ENCODE data around the gene TIMM22.

- no peak for TF ChIP-seq SMC3 (IDR thresholded peaks at IDR 0.05)
- TF ChIP-seq CTCF (IDR thresholded peaks at IDR 0.05): no peak
- TF ChIP-seq CHD2 (IDR thresholded peaks at IDR 0.05; ENCODE audit: low read length, partially characterized antibody): no peak
- no peak for TF ChIP-seq HMGXB4 (CRISPR knock-in tag; IDR thresholded peaks at IDR 0.05; ENCODE audit: borderline replicate concordance)
- no peak for TF ChIP-seq REST (IDR thresholded peaks at IDR 0.05)
- no peak for TF ChIP-seq RAD21 (conservative IDR thresholded peaks at IDR 0.05 in 1 of 2, IDR thresholded peaks at IDR 0.05 in 1 of 2)
- no peak for TF ChIP-seq MYC (IDR thresholded peaks at IDR 0.05; ENCODE audit: borderline replicate concordance, low read length)
- no peak for TF ChIP-seq SREBF2 (IDR thresholded peaks at IDR 0.05)
Observed at GRCh38 chr17:1049446-1050225, 52.7 kb downstream of the TIMM22 start.
